Islet of Langerhans (tissue), 1 donor: ENCODE data around the gene ZDHHC12.
"Not testable (repeated sequence)": the region's sequence is repeated elsewhere in the genome, so short reads cannot be mapped to it uniquely, and the experiment has no call there.

Source experiments
- FAIRE-seq: peaks from one replicate; lab custom pipeline; 2011; peaks lifted over from hg19 to GRCh38; lab: Jason Lieb, UNC

Gene ZDHHC12

DNA sequence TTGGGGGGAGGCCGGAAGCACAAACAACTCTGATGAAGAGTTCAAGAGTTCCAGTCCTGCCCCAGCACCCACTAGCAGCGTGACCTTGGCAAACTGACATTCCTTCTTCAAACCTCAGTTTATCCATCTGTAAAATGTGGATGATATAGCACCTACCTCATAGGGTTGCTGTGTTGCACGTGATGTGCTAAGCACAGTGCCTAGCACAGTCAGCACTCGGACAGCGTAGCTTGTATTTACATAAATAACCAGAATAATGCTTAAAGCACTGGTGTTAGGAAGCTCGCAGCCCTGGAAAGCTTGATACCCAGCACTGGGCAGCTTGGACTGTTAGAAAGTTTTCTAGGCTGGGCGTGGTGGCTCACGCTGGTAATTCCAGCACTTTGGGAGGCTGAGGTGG, 16.5 kb downstream of the ZDHHC12 start:
- no peak for FAIRE-seq

GRCh38 chr9:128706671-128707381, 17.1 kb downstream of the ZDHHC12 start:
- FAIRE-seq = no peak

DNA sequence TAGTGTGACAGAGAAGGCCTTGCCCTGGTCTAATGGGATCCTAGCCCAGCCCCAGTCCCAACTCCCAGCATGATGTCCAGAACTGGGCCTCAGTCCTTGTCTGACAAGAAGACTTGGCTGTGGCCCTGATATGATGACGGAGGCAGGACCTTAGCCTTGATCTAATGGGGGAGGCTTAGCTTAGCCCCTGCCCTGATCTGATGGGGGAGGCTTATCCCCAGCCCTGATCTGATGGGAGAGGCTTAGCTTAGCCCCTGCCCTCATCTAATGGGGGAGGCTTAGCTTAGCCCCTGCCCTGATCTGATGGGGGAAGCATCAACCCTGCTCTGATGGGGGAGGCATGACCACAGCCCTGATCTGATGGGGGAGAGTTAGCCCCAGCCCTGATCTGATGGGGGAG, 17.9 kb downstream of the ZDHHC12 start:
- no peak for FAIRE-seq

DNA sequence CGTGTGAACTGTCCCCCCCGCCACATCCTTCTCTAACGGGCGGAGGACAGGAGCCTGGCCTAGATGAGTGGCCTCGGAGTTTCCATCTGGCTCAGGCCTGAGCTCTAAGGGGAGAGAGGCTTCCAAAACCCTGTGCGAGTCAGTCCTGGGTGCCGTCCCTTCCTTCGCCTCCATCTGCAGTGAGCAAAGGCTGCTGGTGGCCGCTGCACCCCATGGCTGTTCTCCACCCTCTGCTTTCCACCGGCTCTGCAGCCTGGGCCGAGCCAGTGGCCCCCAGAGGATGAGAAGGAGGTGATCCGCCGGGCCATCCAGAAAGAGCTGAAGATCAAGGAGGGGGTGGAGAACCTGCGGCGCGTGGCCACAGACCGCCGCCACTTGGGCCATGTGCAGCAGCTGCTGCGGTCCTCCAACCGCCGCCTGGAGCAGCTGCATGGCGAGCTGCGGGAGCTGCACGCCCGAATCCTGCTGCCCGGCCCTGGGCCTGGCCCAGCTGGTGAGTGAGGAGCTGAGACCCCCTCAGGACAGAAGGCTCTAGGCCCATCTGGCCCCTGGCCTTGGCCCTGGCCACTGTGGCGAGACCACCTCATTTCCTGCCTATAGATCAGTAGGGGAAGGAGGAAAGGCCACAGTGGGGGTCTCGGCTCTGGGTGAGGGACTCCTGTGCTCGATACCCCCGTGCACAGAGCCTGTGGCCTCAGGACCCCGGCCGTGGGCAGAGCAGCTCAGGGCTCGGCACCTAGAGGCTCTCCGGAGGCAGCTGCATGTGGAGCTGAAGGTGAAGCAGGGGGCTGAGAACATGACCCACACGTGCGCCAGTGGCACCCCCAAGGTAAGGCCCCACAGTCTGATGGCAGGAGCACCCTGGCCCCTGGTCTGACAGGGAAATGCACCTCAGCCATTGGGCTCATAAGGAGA, 18.6 kb downstream of the ZDHHC12 start:
- FAIRE-seq = no peak

GRCh38 chr9:128704356-128704670, 19.6 kb downstream of the ZDHHC12 start:
- FAIRE-seq = no peak

DNA sequence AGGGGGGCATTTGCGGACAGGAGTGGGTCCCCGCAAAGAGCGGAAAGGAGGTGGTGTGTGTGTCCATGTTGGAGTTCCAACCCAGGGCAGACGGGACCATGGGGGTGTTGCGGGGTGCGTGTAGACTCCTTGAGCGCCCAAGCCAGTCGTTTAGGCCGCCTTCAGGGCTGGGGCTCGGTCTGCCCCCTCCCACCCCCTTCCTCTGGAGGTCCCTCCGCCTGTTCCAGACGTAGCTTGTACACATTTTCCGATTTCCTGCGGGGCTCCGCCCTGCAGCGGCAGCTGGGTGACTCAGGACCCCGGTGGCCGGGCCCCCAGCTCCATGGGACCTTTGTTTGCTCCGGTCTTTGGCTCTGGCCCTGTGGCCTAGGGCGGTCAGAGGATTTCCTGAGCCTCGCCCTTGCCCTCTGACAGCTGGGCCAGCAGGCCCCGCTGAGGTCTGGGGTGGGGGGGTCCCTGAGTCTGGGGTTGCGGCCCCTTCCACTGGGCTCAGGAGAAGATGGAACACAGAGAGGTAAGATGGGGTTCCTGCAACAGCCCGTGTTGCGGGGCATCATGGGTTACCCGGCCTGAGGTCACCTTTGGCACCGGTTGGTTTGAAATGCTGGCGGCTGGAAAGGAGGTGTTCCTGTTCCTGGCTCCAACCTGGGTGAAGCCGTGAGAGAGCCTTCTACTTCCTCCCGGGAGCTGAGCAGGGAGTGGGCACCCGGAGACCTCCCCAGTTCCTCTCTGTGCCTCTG, 20.1 kb downstream of the ZDHHC12 start:
- no peak for FAIRE-seq

GRCh38 chr9:128702949-128703615, 20.8 kb downstream of the ZDHHC12 start:
- FAIRE-seq = no peak

DNA sequence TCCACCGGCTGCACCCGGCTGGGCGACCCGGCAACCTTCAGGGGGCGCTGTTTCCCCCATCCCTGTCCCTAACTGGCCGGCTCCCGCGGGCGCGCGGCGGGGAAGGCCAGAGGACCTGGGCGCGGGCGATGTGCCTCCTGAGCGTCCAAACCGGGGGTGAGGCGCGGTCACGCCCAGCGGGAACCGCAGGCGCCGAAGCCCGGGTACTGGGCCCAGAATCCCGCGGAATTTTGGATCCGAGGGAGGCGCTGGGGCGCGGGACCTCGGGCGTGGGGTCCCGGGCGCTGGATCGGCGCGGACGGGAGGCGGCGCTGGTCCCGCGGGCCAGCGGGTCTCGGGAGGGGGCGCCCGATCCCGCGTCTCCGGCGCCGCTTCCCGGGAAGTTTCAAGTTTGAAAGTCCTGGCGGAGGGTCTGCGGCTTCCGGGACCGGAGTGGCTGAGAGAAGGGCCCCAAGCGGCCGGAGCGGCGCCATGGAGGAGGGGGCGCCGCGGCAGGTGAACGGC, 21.4 kb downstream of the ZDHHC12 start, which contains the start of gene PKN3:
Gene PKN3, plus strand, starts transcription at position 59 of the 504 bp plus-strand sequence. Its CDS starts 413 bp downstream, at position 472.
- no peak for FAIRE-seq

GRCh38 chr9:128701227-128701854, 22.6 kb downstream of the ZDHHC12 start:
- no peak for FAIRE-seq

- FAIRE-seq = not testable (repeated sequence)
Measured at GRCh38 chr9:128699096-128699795, 24.7 kb downstream of the ZDHHC12 start.

DNA sequence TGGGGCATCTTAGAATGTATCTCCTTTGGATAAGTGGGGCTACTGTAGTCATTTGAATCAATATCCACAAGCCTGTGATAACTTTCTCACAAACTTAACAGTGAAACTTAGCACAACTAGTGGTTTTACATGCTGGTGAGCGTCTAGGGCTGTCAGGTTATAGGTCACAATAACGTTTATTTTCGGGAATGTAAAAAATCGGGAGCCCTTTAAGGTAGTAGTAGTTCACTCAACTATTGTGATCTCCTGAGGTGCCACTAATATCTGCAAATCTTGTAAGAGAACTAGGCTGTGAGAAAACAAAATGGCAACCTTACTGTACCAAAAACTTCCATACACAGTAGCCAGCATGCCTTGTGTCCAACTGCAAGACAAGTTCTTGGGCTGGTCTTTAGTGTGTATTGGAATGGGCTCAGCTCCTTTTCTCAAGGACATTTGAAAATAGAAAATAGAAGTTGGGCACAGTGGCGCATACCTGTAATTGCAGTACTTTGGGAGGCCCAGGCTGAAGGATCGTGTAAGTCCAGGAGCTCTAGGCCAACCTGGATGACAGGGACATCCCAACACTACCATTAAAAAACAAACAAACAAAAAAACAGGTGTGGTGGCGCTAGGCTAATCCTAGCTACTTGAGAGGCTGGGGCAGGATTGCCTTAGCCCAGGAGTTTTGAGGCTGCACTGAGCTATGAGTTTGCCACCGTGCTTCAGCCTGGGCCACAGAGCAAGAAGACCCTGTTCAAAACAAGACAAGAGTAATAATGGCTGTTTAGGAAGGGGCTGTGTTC, 26.8 kb downstream of the ZDHHC12 start:
- no peak for FAIRE-seq

- no peak for FAIRE-seq
Measured at GRCh38 chr9:128694344-128694743, 29.6 kb downstream of the ZDHHC12 start.

- FAIRE-seq = not testable (repeated sequence)
Measured at GRCh38 chr9:128693738-128694137, 30.2 kb downstream of the ZDHHC12 start.

DNA sequence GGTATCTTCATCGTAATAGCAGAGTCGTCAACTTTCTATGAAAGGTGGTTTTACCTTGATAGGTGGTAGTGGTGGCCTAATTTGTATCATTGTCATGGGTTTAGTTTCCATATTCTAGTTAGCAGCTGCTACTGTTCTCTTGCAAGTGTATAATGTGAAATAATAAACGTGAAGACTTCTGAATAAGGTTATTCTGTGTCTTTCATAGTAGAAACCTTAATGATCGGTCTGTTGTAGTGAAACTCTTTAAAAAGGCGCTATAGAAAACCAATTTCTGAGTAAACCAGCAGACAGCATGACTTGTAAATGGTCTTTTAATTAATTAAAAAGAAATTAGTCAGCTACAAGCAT, 33.3 kb downstream of the ZDHHC12 start:
- no peak for FAIRE-seq

DNA sequence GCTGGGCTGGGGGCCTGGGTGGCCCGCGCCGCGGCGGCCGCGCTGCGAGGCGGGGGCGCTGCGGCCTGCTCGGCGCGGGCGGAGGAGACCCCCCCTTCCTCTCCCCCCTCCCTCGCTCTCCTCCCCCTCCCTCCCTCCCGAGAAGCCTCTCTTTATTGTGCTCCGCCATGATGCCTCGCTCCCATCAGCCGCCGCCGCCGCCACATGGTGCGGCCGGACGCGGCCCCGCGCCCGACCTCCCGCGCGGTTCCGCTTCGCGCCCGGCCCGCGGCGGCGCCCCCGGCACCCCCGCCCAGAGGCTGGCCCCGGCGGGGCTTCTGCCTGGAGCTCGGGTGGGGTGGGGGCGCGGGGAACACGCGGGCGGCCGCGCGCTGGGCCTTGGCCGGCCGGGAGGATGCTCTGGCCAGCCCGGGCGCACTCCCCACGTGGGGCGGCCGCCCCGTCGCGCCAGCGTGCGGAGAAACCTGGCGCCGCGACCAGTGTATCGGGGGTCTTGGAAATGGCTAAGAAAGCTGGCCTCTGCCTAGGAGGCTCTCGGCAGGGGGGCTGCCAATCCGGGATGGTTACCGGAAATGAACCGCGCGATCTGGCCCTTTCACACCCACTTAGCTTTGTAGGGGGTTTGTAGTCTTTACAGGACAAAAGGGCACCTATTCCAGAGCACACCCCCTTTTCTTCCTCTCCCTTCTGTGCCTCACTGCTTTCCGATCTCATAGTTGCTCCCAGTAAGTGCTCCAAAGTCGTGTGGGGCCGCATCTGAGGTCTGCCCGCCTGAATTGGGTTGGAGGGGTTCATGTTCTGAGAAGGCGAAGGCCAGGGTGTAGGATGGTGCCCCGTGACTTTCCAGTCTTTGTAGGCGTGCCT, 33.9 kb downstream of the ZDHHC12 start:
- FAIRE-seq = no peak

- FAIRE-seq = no peak
Measured at GRCh38 chr9:128689293-128689774, 34.6 kb downstream of the ZDHHC12 start.

DNA sequence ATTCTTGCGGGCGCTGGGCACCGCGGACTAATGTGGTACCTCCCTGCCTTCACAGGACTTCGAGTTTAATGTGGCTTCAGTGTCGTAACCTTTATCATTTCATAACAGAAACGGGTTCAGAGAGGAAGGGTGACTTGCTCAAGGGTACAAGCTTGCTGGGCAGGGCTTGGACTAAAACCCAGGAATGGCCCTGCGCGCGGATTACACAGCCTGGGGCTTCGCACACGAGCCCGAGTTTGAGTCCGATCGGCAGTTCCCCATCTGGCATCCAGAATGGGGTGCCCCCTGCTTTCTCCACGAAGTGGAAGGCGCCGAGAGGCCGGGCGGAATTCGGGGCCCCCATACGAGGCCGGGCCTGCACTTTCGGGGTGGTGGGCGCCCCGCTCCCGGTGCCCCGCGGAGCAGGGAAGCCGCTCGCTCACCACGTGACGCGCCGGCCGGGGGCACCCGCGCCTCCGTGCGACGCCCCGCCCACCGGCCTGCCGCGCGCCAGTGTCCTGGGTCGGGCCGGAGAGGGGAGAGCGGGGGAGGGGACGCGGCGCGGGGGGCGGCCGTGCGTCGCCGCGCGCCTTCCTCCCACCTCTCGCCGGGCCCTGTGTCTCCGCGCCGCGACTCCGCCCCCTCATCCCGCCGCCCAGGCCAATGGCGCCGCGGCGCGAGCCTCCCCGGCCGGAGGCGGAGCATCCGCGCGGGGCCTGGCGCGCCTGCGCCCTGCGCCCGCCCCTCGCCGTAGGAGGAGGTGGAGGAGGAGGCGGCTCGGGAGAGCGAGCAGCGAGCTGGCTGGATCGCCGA, 35.2 kb downstream of the ZDHHC12 start, which contains the start of gene SET:
Gene SET, plus strand, starts transcription at position 722 of the 792 bp plus-strand sequence. CDS start 361 bp downstream, outside the sequence.
- FAIRE-seq = no peak

DNA sequence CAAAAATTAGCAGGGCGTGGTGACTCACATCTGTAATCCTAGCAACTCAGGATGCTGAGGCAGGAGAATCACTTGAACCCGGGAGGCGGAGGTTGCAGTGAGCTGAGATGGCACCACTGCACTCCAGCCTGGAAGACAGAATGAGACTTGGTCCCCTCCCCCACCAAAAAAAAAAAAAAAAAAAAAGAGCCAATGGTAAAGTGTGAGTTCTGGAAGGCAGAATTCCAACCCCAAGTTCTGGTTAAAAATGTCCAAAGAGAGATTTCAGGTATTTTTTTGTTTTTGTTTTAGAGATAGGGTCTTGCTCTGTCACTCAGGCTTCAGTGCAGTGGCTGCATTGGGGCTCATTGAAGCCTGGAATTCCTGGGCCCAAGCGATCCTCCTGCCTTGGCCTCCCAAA, 36.5 kb downstream of the ZDHHC12 start:
- no peak for FAIRE-seq
